GM12878 (cell line): ENCODE results near the gene WDR45B. TPM values are rescaled to one million over a fixed set of nuclear protein-coding genes. Genes with fewer than 3 reads are reported as not detected.

Source experiments
- ATAC-seq: fragments of 200-7000 bp; cut with Tn5 transposase; 3 replicates; pipeline ENCODE4 v1.9.1; 2020; ENCODE audit warnings: mild to moderate bottlenecking, moderate library complexity
- BruUV-seq: library from RNA; stranded (reverse); fragments of 400-500 nt; replicated peaks from 2 replicates; lab custom pipeline; 2021; lab: Mats Ljungman, UMichigan
- CTCF ChIA-PET: fragments of 300-600 bp; sonication (Branson Sonifier 250); formaldehyde crosslinking; extraction: SDS; loops from one replicate; lab custom pipeline; 2021; ENCODE audit warnings: inconsistent platforms; lab: Yijun Ruan, JAX
- POLR2A ChIA-PET: fragments of 350-600 bp; formaldehyde crosslinking; extraction: SDS; loops from one replicate; lab custom pipeline; 2021; ENCODE audit warnings: inconsistent platforms; lab: Charles Lee
- RAD21 ChIA-PET: fragments of 300-600 bp; sonication (Branson Sonifier 250); formaldehyde crosslinking; loops from one replicate; lab custom pipeline; 2023; ENCODE audit warnings: antibody characterized with exemption; ENCODE audit not compliant: unreplicated experiment; lab: Charles Lee
- SMC1A ChIA-PET: fragments of 300-600 bp; sonication (Branson Sonifier 250); formaldehyde crosslinking; loops from one replicate; lab custom pipeline; 2023; ENCODE audit not compliant: unreplicated experiment, uncharacterized antibody; lab: Charles Lee
- DNase-seq: peaks from one replicate; pipeline ENCODE4 v3.0.0-alpha.2; 2011; ENCODE audit warnings: low read depth, low spot score
- FAIRE-seq: peaks from 3 replicates; lab custom pipeline; 2011; peaks lifted over from hg19 to GRCh38; lab: Jason Lieb, UNC
- H2AFZ ChIP-seq: 2 replicates; pipeline ENCODE4 v1.6.0; 2011; ENCODE audit warnings: low read depth, low read length, control low read depth; ENCODE audit not compliant: control insufficient read depth
- H3K27ac ChIP-seq: 2 replicates; pipeline ENCODE4 v1.5.1; 2011; ENCODE audit warnings: control low read depth; ENCODE audit not compliant: control insufficient read depth, insufficient read depth
- H3K27me3 ChIP-seq, 2 experiments: replicated peaks in 1 of 2; 2 replicates each; pipeline versions ENCODE4 v1.6.0 to v1.6.1; 2011; ENCODE audit warnings: low read length in 1 of 2; ENCODE audit not compliant: control insufficient read depth in 2 of 2, insufficient read depth in 2 of 2
- H3K36me3 ChIP-seq, 2 experiments: 2 replicates each; pipeline ENCODE4 v1.5.1; 2011; ENCODE audit warnings: low read length in 1 of 2; ENCODE audit not compliant: control insufficient read depth in 2 of 2, insufficient read depth in 2 of 2
- H3K4me1 ChIP-seq: 2 replicates; pipeline ENCODE4 v1.6.1; 2011; ENCODE audit warnings: mild to moderate bottlenecking, low read length, moderate library complexity, mixed read lengths; ENCODE audit not compliant: control insufficient read depth, insufficient read depth
- H3K4me2 ChIP-seq: 2 replicates; pipeline ENCODE4 v1.6.0; 2011; ENCODE audit warnings: control low read depth; ENCODE audit not compliant: control insufficient read depth, insufficient read depth
- H3K4me3 ChIP-seq: fragments of 200-600 bp; sonication (generic); 2 replicates; pipeline ENCODE4 v1.5.1; 2016
- H3K79me2 ChIP-seq: 2 replicates; pipeline ENCODE4 v1.6.0; 2011; ENCODE audit warnings: low read length; ENCODE audit not compliant: control insufficient read depth, insufficient read depth
- H3K9ac ChIP-seq: 2 replicates; pipeline ENCODE4 v1.8.0; 2011; ENCODE audit warnings: low read length, control low read depth, mixed read lengths; ENCODE audit not compliant: control insufficient read depth, insufficient read depth
- H3K9me3 ChIP-seq: replicated peaks from 3 replicates; pipeline ENCODE4 v1.5.1; 2011; ENCODE audit warnings: mild to moderate bottlenecking, low read length; ENCODE audit not compliant: control insufficient read depth, insufficient read depth
- H4K20me1 ChIP-seq: 2 replicates; pipeline ENCODE4 v1.6.0; 2011; ENCODE audit not compliant: control insufficient read depth, insufficient read depth
- ATF2 ChIP-seq: IDR thresholded peaks from 2 replicates; pipeline ENCODE4 v1.6.1; 2012; ENCODE audit warnings: low read length, inconsistent platforms
- FOS ChIP-seq: IDR thresholded peaks from 3 replicates; pipeline ENCODE4 v1.6.1; 2011; ENCODE audit warnings: borderline replicate concordance; ENCODE audit not compliant: insufficient read length; ENCODE audit errors: extremely low read depth
- MTA2 ChIP-seq: fragments of 450-650 bp; IDR thresholded peaks from 2 replicates; pipeline ENCODE4 v1.6.1; 2016; ENCODE audit warnings: low read depth, mild to moderate bottlenecking, moderate library complexity
- NR2C2 ChIP-seq: IDR thresholded peaks from 2 replicates; pipeline ENCODE4 v1.6.1; 2011; ENCODE audit warnings: borderline replicate concordance, low read depth; ENCODE audit not compliant: control insufficient read depth, insufficient read length
- NR2F1 ChIP-seq: fragments of 450-650 bp; conservative IDR thresholded peaks from 2 replicates; pipeline ENCODE4 v1.6.1; 2017; ENCODE audit warnings: mild to moderate bottlenecking
- WGBS: methylation state at CpG from one replicate; pipeline ENCODE4 v1.1.6; 2016; ENCODE audit warnings: low lambda C conversion rate; ENCODE audit not compliant: insufficient replicate concordance, insufficient coverage; ENCODE audit errors: missing lambda C conversion rate; 5-methylcytosine and 5-hydroxymethylcytosine counted together
- in situ Hi-C: fragments of 300-500 bp; cut with MboI; formaldehyde crosslinking; loops from 9 replicates; pipeline ENCODE4 v1.14.3; 2018; ENCODE audit warnings: mixed read lengths
- intact Hi-C: fragments of 100-400 bp; cut with micrococcal nuclease; formaldehyde crosslinking; loops from one replicate; pipeline ENCODE4 v1.14.2; 2022; ENCODE audit not compliant: unreplicated experiment
- polyA plus RNA-seq, 11 experiments: library from polyadenylated mRNA; depleted of rRNA in 4 of 11; unstranded in 6 of 11; stranded (reverse) in 5 of 11; fragments of >200 nt; fragmentation: Nextera tagmentation in 4 of 11; fragmentation: Illumina TruSeq in 1 of 11; extraction: Ambion mirVana in 4 of 11; extraction: Trizol in 1 of 11; gene quantifications; 1 replicate in 1 of 11; 2 replicates in 10 of 11; pipeline versions ENCODE4 v1.2.1 to v1.2.3, GENCODE V29; 2011 to 2016; ENCODE audit warnings: inconsistent platforms in 2 of 11, missing spikeins in 2 of 11, low read depth in 1 of 11
- total RNA-seq, 4 experiments: library from RNA; depleted of rRNA in 3 of 4; stranded (reverse); fragments of >200 nt in 3 of 4; fragmentation: Illumina TruSeq in 1 of 4; extraction: Trizol in 1 of 4; gene quantifications; 2 replicates each; pipeline versions ENCODE4 v1.2.1 to v1.2.3, GENCODE V29; 2013 to 2021
- TF ChIP-seq, protein P1 (sequence below): fragments of 450-650 bp; IDR thresholded peaks from 2 replicates; pipeline ENCODE4 v1.6.1; 2017; ENCODE audit warnings: mild to moderate bottlenecking, moderate library complexity

WDR45B gene
- total and polyA plus RNA-seq, 10 of the 15 experiments (the other 5 are each of a cell fraction or from before 2014, with no cell fraction given): 1.0 to 73.7 (median 26.6) TPM

GRCh38 chr17:82686366-82687324 lies 38.4 kb upstream of the WDR45B start:
- no peak for FAIRE-seq

More at GRCh38 chr17:82686366-82687324, 38.4 kb upstream of the WDR45B start:
- Histone ChIP-seq H2AFZ (no peak overlapping the region), H3K9me3 (no peaks in the 10 kb centered on the region), H3K36me3 (no peaks in the 10 kb centered on the region), H3K4me3 (no peak overlapping the region), H4K20me1 (no peaks in the 10 kb centered on the region), H3K79me2 (no peaks in the 10 kb centered on the region), H3K27ac (no peak overlapping the region), H3K4me1 (no peaks in the 10 kb centered on the region), H3K4me2 (no peak overlapping the region), H3K27me3 (no peaks in the 10 kb centered on the region), H3K9ac (no peak overlapping the region)
- intact Hi-C loops (no loop called here), in situ Hi-C loops (no loop called here)
- ChIA-PET CTCF (interaction anchor here (0.7 kb wide), 1 partner anchor 10 kb away, joined by 3 read pairs; no protein-coding TSS in a partner anchor), POLR2A (no interaction called here), RAD21 (no interaction called here), SMC1A (no interaction called here)
- ATAC-seq (no peak), DNase-seq (no peak)
- WGBS: 78% methylated on average over 19 of the region's 19 CpGs
- BruUV-seq: no TSS peak
- TF ChIP-seq NR2F1 (0 out of 2 replicates have a peak, but pooled peaks have one; percentile 18), ATF2 (no peak), MTA2 (no peak), NR2C2 (no peak), FOS (no peak)
- TF ChIP-seq, protein P1, sequence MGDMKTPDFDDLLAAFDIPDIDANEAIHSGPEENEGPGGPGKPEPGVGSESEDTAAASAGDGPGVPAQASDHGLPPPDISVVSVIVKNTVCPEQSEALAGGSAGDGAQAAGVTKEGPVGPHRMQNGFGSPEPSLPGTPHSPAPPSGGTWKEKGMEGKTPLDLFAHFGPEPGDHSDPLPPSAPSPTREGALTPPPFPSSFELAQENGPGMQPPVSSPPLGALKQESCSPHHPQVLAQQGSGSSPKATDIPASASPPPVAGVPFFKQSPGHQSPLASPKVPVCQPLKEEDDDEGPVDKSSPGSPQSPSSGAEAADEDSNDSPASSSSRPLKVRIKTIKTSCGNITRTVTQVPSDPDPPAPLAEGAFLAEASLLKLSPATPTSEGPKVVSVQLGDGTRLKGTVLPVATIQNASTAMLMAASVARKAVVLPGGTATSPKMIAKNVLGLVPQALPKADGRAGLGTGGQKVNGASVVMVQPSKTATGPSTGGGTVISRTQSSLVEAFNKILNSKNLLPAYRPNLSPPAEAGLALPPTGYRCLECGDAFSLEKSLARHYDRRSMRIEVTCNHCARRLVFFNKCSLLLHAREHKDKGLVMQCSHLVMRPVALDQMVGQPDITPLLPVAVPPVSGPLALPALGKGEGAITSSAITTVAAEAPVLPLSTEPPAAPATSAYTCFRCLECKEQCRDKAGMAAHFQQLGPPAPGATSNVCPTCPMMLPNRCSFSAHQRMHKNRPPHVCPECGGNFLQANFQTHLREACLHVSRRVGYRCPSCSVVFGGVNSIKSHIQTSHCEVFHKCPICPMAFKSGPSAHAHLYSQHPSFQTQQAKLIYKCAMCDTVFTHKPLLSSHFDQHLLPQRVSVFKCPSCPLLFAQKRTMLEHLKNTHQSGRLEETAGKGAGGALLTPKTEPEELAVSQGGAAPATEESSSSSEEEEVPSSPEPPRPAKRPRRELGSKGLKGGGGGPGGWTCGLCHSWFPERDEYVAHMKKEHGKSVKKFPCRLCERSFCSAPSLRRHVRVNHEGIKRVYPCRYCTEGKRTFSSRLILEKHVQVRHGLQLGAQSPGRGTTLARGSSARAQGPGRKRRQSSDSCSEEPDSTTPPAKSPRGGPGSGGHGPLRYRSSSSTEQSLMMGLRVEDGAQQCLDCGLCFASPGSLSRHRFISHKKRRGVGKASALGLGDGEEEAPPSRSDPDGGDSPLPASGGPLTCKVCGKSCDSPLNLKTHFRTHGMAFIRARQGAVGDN: no peak
